Activated CD8-positive, alpha-beta memory T cell treated with anti-CD3 and anti-CD28 coated beads, Interleukin-2, amount 50 U/mL, for 48 hours (primary cell): ENCODE results near the gene DUX4.
"Not testable (repeated sequence)": the region's sequence is repeated elsewhere in the genome, so short reads cannot be mapped to it uniquely, and the experiment has no call there.

Experiments
- DNase-seq: peaks from one replicate; pipeline ENCODE4 v3.0.0-alpha.2; 2020

Gene DUX4

GRCh38 chr4:190173428-190173827 lies at the start of gene DUX4:
Gene DUX4 (plus strand): TSS chr4:190173774. CDS start chr4:190173774, 0 bp downstream.
- not testable (repeated sequence) for DNase-seq

GRCh38 chr4:190175436-190175835 lies 1.9 kb downstream of the DUX4 start:
- DNase-seq: not testable (repeated sequence)

DNA sequence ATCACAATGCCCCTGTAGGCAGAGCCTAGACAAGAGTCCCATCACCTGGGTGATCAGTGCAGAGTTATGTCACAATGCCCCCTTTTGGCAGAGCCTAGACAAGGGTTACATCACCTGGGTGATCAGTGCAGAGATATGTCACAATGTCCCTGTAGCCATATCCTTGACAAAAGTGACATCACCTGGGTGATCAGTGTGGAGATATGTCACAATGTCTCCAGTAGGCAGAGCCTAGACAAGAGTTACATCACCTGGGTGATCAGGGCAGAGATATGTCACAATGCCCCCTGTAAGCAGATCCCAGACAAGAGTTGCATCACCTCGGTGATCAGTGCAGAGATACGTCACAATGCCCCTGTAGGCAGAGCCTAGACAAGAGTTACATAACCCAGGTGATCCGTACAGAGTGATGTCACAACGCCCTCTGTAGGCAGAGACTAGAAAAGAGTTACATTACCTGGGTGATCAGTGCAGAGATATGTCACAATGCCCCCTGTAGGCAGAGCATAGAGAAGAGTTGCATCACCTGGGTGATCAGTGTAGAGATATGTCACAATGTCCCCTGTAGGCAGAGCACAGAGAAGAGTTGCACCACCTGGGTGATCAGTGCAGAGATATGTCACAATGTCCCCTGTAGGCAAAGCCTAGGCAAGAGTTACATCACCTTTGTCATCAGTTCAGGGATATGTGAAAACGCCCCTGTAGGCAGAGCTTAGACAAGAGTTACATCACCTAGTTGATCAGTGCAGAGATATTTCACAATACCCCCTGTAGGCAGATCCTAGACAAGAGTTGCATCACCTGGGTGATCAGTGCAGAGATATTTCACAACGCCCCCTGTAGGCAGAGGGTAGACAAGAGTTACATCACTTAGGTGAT lies 4.4 kb downstream of the DUX4 start:
- DNase-seq: peak; percentile 51

DNA sequence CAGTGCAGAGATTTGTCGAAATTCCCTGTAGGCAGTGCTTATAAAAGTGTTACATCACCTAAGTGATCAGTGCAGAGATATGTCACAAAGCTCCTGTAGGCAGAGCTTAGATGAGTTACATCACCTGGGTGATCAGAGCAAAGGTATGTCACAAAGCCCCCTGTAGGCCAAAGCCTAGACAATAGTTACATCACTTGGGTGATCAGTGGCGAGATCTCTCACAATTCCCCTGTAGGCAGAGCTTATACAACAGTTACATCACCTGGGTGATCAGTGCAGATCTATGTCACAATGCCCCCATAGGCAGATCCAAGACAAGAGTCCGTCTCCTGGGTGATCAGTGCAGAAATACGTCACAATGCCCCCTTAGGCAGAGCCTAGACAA lies 5.0 kb downstream of the DUX4 start:
- not testable (repeated sequence) for DNase-seq

DNA sequence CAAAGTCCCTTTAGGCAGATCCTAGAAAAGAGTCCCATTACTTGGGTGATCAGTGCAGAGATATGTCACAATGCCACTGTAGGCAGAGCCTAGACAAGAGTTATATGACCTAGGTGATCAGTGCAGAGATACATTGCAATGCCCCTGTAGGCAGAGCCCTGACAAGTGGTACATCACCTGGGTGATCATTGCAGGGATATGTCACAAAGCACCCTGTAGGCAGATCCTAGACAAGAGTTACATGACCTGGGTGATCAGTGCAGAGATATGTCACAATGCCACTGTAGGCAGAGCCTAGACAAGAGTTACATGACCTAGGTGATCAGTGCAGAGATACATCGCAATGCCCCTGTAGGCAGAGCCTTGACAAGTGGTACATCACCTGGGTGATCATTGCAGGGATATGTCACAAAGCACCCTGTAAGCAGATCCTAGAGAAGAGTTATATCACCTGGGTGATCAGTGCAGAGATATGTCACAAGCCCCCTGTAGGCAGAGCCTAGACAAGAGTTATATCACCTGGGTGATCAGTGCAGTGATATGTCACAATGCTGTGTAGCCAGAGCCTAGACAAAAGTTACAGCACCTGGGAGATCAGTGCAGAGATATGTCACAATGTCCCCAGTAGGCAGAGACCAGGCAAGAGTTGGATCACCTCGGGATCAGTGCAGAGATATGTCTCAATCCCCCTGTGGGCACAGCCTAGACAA lies 5.6 kb downstream of the DUX4 start:
- peak; percentile 42 for DNase-seq

GRCh38 chr4:190179740-190180094 lies 6.1 kb downstream of the DUX4 start:
- not testable (repeated sequence) for DNase-seq

GRCh38 chr4:190180947-190181346 lies 7.4 kb downstream of the DUX4 start:
- DNase-seq: not testable (repeated sequence)

GRCh38 chr4:190181481-190182100 lies 8.0 kb downstream of the DUX4 start:
- DNase-seq: peak; percentile 54

DNA sequence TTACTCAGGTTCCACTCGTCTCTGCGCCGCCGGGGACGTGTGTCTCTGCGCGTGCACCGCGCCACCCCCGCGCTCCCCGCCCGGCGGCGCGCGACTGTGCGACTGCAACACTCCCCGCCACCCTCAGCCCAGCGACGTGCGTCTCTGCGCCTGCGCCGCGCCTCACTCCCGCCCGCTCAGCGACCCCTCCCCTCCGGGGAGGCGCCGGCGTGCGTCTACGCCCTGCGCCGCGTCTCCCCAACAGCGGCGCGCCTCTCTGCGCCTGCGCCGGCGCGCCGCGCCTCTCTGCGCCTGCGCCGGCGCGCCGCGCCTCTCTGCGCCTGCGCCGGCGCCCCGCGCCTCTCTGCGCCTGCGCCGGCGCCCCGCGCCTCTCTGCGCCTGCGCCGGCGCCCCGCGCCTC lies 29.9 kb downstream of the DUX4 start:
- peak; percentile 43 for DNase-seq
